Cardiac muscle cell (in vitro differentiated cells and primary cell): Measurements from ENCODE around the gene CALN1. TPM values are rescaled to one million over a fixed set of nuclear protein-coding genes. Genes with fewer than 3 reads are reported as not detected.

Source experiments
- DNase-seq, 2 donors: peaks; one replicate each; pipeline versions ENCODE4 v3.0.0 to v3.0.0-alpha.2; 2010 to 2017; ENCODE audit warnings: low read depth in 1 of 2, low spot score in 1 of 2
- H3K27ac ChIP-seq: fragments of 200-600 bp; sonication (generic); 2 replicates; pipeline ENCODE4 v1.5.1; 2016
- H3K27me3 ChIP-seq: fragments of 200-600 bp; sonication (generic); 2 replicates; pipeline ENCODE4 v1.6.0; 2016; ENCODE audit warnings: control low read depth
- H3K36me3 ChIP-seq: fragments of 200-600 bp; sonication (generic); 2 replicates; pipeline ENCODE4 v1.5.1; 2016; ENCODE audit warnings: control low read depth
- H3K4me1 ChIP-seq: fragments of 200-600 bp; sonication (generic); 2 replicates; pipeline ENCODE4 v1.8.1; 2017; ENCODE audit warnings: low read depth, mild to moderate bottlenecking, mixed run types
- H3K4me3 ChIP-seq: fragments of 200-600 bp; sonication (generic); 2 replicates; pipeline ENCODE4 v1.5.1; 2016; ENCODE audit warnings: mild to moderate bottlenecking
- H3K9me3 ChIP-seq: fragments of 200-600 bp; sonication (generic); 2 replicates; pipeline ENCODE4 v1.5.1; 2017; ENCODE audit warnings: low read depth, mild to moderate bottlenecking, control low read depth
- polyA plus RNA-seq: library from polyadenylated mRNA; unstranded; fragments of >200 nt; fragmentation: Nextera tagmentation; extraction: Ambion mirVana; gene quantifications from 2 replicates; pipeline ENCODE4 v1.2.1, GENCODE V29; 2016
- total RNA-seq: library from RNA; depleted of rRNA; stranded (reverse); fragments of >200 nt; gene quantifications from 2 replicates; pipeline ENCODE4 v1.2.3, GENCODE V29; 2016
- TF ChIP-seq, protein P1 (sequence below): IDR thresholded peaks from 2 replicates; pipeline ENCODE4 v1.5.1; 2012; ENCODE audit warnings: low read depth, mild to moderate bottlenecking, low read length

Gene CALN1
- total and polyA plus RNA-seq, 2 experiments from 2014 or later, result 0.03 to 0.18 TPM

DNA sequence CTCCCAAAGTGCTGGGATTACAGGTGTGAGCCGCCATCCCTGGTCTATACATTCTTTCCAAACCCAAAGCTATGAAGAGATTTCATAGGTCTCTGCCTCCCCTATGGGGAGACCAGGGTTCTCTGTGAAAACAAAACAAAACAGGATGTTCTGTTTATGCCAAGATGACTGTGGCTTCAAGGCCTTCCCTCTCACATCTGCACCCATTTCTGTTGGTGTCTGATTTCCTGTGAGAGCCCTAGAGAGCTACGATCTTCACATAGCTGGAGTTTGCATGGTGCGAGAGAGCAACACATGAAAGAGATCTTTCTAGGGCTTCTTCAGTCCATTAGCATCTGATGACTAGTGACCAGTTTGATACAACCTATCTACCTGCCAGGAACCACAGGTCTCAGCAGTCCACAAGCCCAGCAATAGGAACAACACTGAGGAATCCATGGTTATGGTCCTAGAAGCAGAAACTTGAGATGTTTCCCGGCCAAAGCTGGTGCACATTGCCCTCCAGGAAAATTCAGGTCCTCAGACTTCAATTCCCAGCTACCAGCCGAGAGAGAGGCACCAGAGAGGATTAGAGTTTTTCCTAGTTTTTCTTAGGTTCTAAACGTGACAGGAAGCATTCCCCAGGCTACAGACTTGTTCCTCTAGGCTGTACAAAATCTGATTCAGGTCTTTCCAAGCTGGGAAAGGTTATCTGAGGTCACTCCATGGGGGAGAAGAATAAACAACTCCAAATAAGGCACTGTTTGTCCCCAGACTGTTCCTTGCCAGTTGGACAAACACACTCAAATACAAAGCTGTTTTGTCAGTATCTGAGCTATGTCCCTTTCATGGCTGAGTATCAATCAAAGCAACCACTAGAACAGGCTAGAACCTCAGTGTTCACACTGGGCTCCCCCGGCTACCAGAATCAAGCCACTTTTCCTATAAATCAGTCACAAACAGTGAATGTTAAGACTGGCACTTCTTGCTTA, 259.7 kb downstream of the CALN1 start:
- TF ChIP-seq, protein P1, sequence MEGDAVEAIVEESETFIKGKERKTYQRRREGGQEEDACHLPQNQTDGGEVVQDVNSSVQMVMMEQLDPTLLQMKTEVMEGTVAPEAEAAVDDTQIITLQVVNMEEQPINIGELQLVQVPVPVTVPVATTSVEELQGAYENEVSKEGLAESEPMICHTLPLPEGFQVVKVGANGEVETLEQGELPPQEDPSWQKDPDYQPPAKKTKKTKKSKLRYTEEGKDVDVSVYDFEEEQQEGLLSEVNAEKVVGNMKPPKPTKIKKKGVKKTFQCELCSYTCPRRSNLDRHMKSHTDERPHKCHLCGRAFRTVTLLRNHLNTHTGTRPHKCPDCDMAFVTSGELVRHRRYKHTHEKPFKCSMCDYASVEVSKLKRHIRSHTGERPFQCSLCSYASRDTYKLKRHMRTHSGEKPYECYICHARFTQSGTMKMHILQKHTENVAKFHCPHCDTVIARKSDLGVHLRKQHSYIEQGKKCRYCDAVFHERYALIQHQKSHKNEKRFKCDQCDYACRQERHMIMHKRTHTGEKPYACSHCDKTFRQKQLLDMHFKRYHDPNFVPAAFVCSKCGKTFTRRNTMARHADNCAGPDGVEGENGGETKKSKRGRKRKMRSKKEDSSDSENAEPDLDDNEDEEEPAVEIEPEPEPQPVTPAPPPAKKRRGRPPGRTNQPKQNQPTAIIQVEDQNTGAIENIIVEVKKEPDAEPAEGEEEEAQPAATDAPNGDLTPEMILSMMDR, result no peak
- Histone ChIP-seq H3K36me3 (no peaks in the 10 kb centered on the region), H3K27ac (peak overlapping the region; percentile 16), H3K4me3 (no peak overlapping the region), H3K9me3 (no peaks in the 10 kb centered on the region), H3K4me1 (peaks cover 5% of the 10 kb centered on the region), H3K27me3 (no peaks in the 10 kb centered on the region)
- peak in 1 of 2 donors; percentile 2 for DNase-seq

DNA sequence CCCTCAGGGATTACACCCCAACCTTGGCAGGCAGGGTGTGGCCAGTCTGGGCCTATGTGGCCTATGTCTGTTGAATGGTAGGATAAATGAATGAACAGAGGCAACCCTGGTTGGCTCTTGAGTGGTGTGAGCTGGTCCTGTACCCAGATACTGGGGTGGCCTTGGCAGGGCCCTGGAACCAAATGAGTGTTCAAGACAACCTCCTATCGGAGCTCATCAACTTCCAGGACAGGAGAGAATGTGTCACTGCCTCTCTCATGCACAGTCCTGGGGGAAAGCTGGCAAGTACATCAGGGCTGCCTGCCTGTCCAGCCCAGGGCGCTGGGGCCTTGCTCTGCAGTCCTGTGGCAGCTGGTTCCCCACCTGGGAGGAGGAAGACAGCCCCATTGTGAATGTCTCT, 271.6 kb downstream of the CALN1 start:
- Histone ChIP-seq H3K27ac (no peak overlapping the region), H3K4me1 (no peaks in the 10 kb centered on the region), H3K36me3 (no peaks in the 10 kb centered on the region), H3K27me3 (no peaks in the 10 kb centered on the region), H3K9me3 (no peaks in the 10 kb centered on the region), H3K4me3 (no peak overlapping the region)
- TF ChIP-seq, protein P1, result no peak
- DNase-seq, result no peak

- no peak overlapping the region for H3K4me3 ChIP-seq
- no peak overlapping the region for H3K27ac ChIP-seq
- no peaks in the 10 kb centered on the region for H3K4me1 ChIP-seq
- no peak for DNase-seq
- H3K27me3 ChIP-seq, result no peaks in the 10 kb centered on the region
- TF ChIP-seq, protein P1, result no peak
- no peaks in the 10 kb centered on the region for H3K36me3 ChIP-seq
- no peaks in the 10 kb centered on the region for H3K9me3 ChIP-seq
Measured at GRCh38 chr7:72127136-72127535, 285.0 kb downstream of the CALN1 start.

DNA sequence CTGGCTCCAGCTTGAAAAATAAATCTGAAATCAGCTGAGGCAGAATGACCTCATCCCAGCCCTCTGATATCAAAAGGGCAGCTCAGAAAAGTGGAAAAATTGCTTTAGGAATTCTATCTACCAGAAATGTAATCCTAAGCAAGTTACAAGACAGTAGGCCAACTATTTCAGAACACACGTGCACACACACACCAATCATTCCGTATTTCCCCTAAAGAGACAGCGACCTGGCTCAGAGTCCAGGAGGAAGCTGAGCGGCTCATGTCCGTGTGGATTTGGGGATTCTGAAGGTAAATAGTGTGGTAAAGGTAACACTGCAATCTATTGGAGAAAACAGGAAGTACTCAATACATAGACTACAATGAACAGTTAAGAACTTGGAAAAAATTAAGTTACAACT, 288.2 kb downstream of the CALN1 start:
- no peak overlapping the region for H3K4me3 ChIP-seq
- TF ChIP-seq, protein P1, result no peak
- H3K9me3 ChIP-seq, result no peaks in the 10 kb centered on the region
- DNase-seq, result no peak
- no peaks in the 10 kb centered on the region for H3K4me1 ChIP-seq
- H3K27ac ChIP-seq, result no peak overlapping the region
- no peaks in the 10 kb centered on the region for H3K27me3 ChIP-seq
- H3K36me3 ChIP-seq, result no peaks in the 10 kb centered on the region

DNA sequence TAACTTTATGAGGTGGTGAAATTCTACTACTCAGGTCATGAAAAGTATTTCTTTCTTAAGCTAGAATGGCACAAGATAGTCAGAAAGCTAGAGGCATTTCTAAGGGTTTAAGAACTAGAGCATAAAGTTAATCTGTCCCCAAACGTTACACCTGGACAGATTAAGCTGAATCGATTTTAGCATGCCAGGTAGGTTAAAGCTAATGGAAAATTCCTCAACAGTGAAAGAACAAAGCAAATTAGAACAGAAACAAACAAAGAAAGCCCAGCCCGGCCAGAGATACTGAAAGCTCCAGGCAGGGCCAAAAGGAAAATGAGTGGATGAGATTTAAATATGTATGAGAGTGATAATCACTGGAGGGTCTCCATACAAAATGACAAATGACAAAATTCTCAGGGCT, 293.8 kb downstream of the CALN1 start:
- no peak overlapping the region for H3K4me3 ChIP-seq
- no peaks in the 10 kb centered on the region for H3K9me3 ChIP-seq
- H3K4me1 ChIP-seq, result no peaks in the 10 kb centered on the region
- H3K27me3 ChIP-seq, result no peaks in the 10 kb centered on the region
- TF ChIP-seq, protein P1, result no peak
- no peaks in the 10 kb centered on the region for H3K36me3 ChIP-seq
- DNase-seq, result no peak
- H3K27ac ChIP-seq, result no peak overlapping the region
